Tibial artery (tissue), 4 donors: Measurements from ENCODE around the gene LBX2.
"Not testable (repeated sequence)": the region's sequence is repeated elsewhere in the genome, so short reads cannot be mapped to it uniquely, and the experiment has no call there.

Source experiments
- DNase-seq, 2 donors: peaks; one replicate each; pipeline ENCODE4 v3.0.0-alpha.2; 2019
- H3K27ac ChIP-seq, 2 donors: fragments of 200-600 bp; sonication (generic) in 1 of 2; 1 replicate in 1 of 2; 2 replicates in 1 of 2; pipeline ENCODE4 v1.5.1; 2018 to 2019; ENCODE audit warnings: mild to moderate bottlenecking in 1 of 2
- H3K27me3 ChIP-seq, 2 donors: fragments of 200-600 bp; sonication (generic) in 1 of 2; one replicate each; pipeline versions ENCODE4 v1.5.1 to v1.6.0; 2016 to 2019
- H3K36me3 ChIP-seq, 3 donors: fragments of 200-600 bp; sonication (generic) in 2 of 3; one replicate each; pipeline ENCODE4 v1.5.1; 2016 to 2019; ENCODE audit warnings: mild to moderate bottlenecking in 2 of 3
- H3K4me1 ChIP-seq, 4 donors: fragments of 200-600 bp; sonication (generic) in 2 of 4; 1 replicate in 3 of 4; 2 replicates in 1 of 4; pipeline ENCODE4 v1.5.1; 2016 to 2019
- H3K4me3 ChIP-seq, 2 donors: fragments of 200-600 bp; sonication (generic) in 1 of 2; 1 replicate in 1 of 2; 2 replicates in 1 of 2; pipeline ENCODE4 v1.5.1; 2018 to 2019; ENCODE audit warnings: mild to moderate bottlenecking in 2 of 2
- H3K9me3 ChIP-seq, 3 donors: fragments of 200-600 bp; sonication (generic) in 1 of 3; one replicate each; pipeline ENCODE4 v1.5.1; 2016 to 2019
- intact Hi-C: fragments of 100-400 bp; cut with DNase I; formaldehyde crosslinking; loops from one replicate; pipeline ENCODE4 v1.15.0; 2023; ENCODE audit warnings: low total_unique reads
- TF ChIP-seq, protein P1 (sequence below), 2 experiments: fragments of 200-600 bp in 1 of 2; fragments of 450-650 bp in 1 of 2; IDR thresholded peaks; one replicate each; pipeline ENCODE4 v1.5.1; 2017 to 2019; ENCODE audit warnings: antibody characterized with exemption in 2 of 2, mild to moderate bottlenecking in 1 of 2, moderate library complexity in 1 of 2

The LBX2 gene

DNA sequence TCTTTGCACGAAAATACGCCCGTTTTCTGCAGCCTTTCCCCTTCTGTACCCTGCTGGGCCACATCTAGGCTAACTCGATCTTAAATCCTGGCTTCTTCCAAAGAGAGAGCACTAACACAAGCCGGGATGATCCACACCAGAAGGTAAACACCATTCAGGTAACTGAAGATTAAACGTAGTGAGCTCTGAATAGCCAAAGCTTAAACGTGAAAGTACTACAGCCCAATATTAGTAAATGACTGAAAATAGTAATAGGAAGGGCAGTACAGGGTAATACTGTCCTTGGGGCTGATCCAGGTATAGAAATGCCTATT, 26.5 kb downstream of the LBX2 start:
- no peak for DNase-seq
- intact Hi-C loops, result no loop called here
- TF ChIP-seq, protein P1, sequence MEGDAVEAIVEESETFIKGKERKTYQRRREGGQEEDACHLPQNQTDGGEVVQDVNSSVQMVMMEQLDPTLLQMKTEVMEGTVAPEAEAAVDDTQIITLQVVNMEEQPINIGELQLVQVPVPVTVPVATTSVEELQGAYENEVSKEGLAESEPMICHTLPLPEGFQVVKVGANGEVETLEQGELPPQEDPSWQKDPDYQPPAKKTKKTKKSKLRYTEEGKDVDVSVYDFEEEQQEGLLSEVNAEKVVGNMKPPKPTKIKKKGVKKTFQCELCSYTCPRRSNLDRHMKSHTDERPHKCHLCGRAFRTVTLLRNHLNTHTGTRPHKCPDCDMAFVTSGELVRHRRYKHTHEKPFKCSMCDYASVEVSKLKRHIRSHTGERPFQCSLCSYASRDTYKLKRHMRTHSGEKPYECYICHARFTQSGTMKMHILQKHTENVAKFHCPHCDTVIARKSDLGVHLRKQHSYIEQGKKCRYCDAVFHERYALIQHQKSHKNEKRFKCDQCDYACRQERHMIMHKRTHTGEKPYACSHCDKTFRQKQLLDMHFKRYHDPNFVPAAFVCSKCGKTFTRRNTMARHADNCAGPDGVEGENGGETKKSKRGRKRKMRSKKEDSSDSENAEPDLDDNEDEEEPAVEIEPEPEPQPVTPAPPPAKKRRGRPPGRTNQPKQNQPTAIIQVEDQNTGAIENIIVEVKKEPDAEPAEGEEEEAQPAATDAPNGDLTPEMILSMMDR (IDR thresholded peaks at IDR 0.05), result no peak
- Histone ChIP-seq H3K27me3 (no peaks in the 10 kb centered on the region), H3K9me3 (no peaks in the 10 kb centered on the region), H3K4me3 (peak overlapping the region; percentile 61 to 69), H3K36me3 (peaks cover 15 to 38% (median 15%) of the 10 kb centered on the region in 3 donors), H3K4me1 (peaks cover 0 to 25% (median 13%) of the 10 kb centered on the region in 4 donors), H3K27ac (peak overlapping the region; percentile 78 to 85)

DNA sequence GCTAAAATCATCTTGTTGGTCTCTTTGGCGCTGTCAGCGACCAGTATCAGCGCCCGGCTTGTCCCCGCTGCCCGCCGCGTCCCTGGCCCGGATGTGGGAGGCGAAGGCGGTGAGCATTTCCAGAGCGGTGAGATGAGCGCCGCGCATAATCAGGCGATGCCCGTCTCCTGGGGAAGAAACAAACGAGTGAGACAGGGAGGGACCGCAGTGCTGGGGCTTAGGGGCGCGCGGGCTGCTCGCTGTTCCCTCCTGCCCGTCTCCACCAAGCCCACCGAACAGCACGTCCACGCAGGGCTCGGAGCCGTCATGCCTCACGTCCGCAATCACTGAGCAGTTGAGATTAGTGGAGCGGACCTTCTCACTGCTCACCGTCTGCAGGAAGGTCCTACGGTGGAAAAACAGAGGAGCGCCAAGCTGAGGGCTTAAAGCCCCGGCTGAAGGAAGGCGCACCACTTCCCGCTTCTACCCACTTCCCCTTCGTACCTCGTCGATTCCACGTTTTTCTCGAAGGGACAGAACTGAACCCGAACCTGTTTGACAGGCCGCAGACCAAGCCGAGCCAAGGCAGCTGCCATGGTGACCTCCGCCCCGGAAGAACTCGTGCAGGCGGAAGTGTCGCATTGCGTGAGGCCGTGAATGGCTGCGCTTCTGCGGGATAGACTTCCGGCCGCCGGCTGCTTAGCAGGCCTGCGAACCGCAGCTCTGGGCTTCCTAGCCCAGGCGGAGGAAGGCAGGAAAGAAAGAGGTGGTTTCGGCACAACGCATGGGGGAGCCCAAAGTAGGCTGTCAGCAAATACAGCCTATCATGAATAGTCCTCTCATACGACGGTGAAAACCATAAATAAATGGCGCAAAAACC, 27.1 kb downstream of the LBX2 start, which contains the start of gene MRPL53:
Gene MRPL53, minus strand, starts transcription at position 595 of the 859 bp plus-strand sequence. Its CDS starts 20 bp downstream, at position 575.
- TF ChIP-seq, protein P1 (IDR thresholded peaks at IDR 0.05), result peak in 1 of 2 experiments; percentile 2
- Histone ChIP-seq H3K27ac (peak within 1 kb of the TSS; percentile 78 to 85), H3K27me3 (no peaks in the 10 kb centered on the region), H3K9me3 (no peaks in the 10 kb centered on the region), H3K36me3 (peaks cover 13 to 32% (median 15%) of the 10 kb centered on the region in 3 donors), H3K4me1 (peaks cover 0 to 25% (median 13%) of the 10 kb centered on the region in 4 donors), H3K4me3 (peak within 1 kb of the TSS; percentile 61 to 69)
- DNase-seq, result peak; percentile 94 to 95
- intact Hi-C loops, result no loop called here

DNA sequence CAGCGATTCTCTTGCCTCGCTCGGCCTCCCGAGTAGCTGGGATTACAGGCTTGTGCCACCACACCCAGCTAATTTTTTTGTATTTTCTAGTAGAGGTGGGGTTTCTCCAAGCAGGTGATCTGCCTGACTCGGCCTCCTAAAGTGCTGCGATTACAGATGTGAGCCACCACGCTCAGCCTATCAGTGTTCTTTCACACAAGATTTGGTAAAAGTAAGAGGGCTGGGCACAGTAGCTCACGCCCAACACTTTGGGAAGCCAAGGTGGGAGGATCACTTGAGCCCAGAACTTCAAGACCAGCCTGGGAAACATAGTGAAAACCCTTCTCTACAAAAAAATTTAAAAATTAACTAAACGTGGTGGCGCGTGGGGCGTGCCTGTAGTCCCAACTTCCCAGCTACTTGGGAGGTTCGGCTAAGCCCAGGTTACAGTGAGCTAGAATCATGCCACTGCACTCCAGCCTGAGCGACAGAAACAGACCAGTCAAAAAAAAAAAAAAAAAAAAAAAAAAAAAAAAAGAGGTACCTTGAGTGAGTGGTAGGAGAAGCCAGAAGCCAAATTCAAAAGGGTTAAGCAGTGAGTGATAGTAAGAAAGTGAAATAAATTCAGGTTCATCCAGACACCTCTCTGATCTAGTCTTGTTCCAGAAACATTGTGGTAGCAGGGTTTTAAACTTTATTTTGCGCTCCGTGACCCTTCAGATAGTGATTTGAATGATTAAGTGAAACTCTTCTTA, 27.9 kb downstream of the LBX2 start:
- DNase-seq, result no peak

DNA sequence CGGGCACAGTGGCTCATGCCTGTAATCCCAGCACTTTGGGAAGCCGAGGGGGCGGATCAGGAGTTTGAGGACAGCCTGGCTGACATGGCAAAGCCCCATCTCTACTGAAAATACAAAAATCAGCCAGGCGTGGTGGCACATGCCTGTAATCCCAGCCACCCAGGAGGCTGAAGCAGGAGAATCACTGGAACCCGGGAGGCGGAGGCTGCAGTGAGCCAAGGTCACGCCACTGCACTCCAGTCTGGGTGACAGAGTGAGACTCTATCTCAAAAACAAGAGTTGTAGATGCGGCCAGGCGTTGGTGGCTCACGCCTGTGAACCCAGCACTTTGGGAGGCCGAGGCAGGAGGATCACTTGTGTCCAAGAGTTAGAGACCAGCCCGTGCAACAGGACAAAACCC, 28.7 kb downstream of the LBX2 start:
- H3K9me3 ChIP-seq, H3K27ac ChIP-seq, H3K27me3 ChIP-seq, intact Hi-C loops, H3K4me3 ChIP-seq, DNase-seq: not testable (repeated sequence)
- Histone ChIP-seq H3K36me3 (peaks cover 13 to 22% (median 15%) of the 10 kb centered on the region in 3 donors), H3K4me1 (peaks cover 0 to 32% (median 20%) of the 10 kb centered on the region in 4 donors)

More for the DNA sequence above, 27.9 kb downstream of the LBX2 start:
- Histone ChIP-seq H3K27me3 (no peaks in the 10 kb centered on the region), H3K9me3 (no peaks in the 10 kb centered on the region), H3K4me3 (peak overlapping the region; percentile 61 to 69), H3K4me1 (peaks cover 0 to 25% (median 13%) of the 10 kb centered on the region in 4 donors), H3K36me3 (peaks cover 13 to 29% (median 15%) of the 10 kb centered on the region in 3 donors), H3K27ac (peak overlapping the region; percentile 78 to 85)
- intact Hi-C loops, result no loop called here
- TF ChIP-seq, protein P1 (IDR thresholded peaks at IDR 0.05), result no peak

DNA sequence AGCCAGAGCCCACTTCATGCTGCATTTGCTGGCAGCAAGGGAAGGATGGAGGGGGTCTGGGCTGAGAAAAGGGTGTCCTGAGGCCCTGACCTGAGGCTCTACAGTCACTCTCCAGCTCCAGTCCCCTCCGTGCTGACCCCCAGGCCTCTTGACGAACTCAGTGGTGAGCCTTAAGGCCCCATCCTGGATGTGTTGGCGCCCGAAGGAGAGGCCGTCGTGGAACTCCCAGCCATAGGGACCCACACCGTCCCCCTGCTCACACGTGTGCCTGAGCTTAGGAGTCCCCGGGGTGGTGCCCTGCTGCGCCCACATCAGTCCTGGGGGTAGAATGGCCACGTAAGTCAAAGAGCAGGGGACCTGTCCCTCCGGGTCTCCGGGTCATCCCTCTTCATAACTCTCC, 35.0 kb downstream of the LBX2 start:
- H3K9me3 ChIP-seq, result no peaks in the 10 kb centered on the region
- no peak for DNase-seq
- TF ChIP-seq, protein P1 (IDR thresholded peaks at IDR 0.05), result no peak
- peak overlapping the region; percentile 81 to 88 for H3K27ac ChIP-seq
- H3K4me1 ChIP-seq, result peaks cover 0 to 23% (median 18%) of the 10 kb centered on the region in 4 donors
- intact Hi-C loops, result no loop called here
- peak overlapping the region; percentile 63 to 79 for H3K4me3 ChIP-seq
- peaks cover 0 to 27% (median 10%) of the 10 kb centered on the region in 3 donors for H3K36me3 ChIP-seq
- H3K27me3 ChIP-seq, result no peaks in the 10 kb centered on the region

DNA sequence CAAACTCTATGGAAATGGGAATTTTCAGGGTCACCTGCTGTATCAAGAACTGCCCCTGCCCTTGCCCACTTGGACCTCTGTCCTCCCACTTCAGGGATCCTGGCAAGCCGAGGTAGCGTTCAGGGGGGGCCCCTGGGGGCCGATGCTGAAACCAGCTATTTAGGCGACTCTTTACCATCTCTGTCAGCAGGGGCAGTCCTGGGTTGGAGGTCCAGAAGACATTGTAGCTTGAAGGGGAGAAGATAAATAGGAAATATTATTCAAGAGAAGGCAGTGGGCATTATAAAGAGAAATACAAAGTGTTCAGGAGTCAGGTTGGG, 36.7 kb downstream of the LBX2 start:
- TF ChIP-seq, protein P1 (IDR thresholded peaks at IDR 0.05), result no peak
- peaks cover 0 to 32% (median 27%) of the 10 kb centered on the region in 4 donors for H3K4me1 ChIP-seq
- DNase-seq, result no peak
- no peaks in the 10 kb centered on the region for H3K9me3 ChIP-seq
- no peak overlapping the region for H3K4me3 ChIP-seq
- H3K27ac ChIP-seq, result no peak overlapping the region
- H3K36me3 ChIP-seq, result peaks cover 0 to 27% (median 10%) of the 10 kb centered on the region in 3 donors
- no peaks in the 10 kb centered on the region for H3K27me3 ChIP-seq
- intact Hi-C loops, result no loop called here
